SK-N-DZ (cell line): ENCODE results near the gene CWF19L2.

Source experiments
- DNase-seq: peaks from one replicate; pipeline ENCODE4 v3.0.0-alpha.2; 2015; ENCODE audit warnings: low spot score

CWF19L2 gene

DNA sequence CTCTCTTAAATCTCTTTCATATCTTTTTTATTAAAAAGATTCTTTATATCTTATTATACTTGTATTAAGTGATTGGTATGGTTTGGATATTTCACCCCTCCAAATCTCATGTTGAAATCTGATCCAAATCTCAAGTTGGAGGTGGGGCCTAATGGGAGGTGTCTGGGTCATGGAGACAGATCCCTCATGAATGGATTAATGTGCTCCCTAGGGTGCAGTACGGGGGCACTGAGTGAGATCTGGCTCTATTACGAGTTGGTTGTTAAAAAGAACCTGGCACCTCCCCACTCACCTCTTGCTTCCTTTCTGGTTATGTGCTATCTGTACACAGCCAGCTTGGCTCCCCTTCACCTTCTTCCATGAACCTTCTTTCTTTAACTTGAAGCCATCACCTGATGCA, 149.6 kb downstream of the CWF19L2 start:
- DNase-seq, result no peak

DNA sequence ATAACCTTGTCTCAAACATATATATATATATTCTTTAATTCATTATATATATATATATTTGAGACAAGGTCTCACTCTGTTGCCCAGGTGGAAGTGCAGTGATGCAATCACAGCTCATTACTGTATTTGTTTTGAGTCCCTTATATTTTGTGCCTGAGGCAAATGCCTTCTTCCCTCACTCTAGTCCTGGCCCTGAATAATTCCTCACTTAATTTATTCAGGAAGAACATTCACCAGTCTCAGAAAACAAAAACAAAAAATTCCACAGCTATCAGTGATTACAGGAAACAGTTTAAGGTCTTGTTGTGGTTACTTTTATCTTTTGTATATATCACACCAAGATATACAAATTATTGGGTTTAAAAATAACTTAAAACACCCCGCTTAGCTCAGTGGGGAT, 155.7 kb downstream of the CWF19L2 start:
- no peak for DNase-seq

DNA sequence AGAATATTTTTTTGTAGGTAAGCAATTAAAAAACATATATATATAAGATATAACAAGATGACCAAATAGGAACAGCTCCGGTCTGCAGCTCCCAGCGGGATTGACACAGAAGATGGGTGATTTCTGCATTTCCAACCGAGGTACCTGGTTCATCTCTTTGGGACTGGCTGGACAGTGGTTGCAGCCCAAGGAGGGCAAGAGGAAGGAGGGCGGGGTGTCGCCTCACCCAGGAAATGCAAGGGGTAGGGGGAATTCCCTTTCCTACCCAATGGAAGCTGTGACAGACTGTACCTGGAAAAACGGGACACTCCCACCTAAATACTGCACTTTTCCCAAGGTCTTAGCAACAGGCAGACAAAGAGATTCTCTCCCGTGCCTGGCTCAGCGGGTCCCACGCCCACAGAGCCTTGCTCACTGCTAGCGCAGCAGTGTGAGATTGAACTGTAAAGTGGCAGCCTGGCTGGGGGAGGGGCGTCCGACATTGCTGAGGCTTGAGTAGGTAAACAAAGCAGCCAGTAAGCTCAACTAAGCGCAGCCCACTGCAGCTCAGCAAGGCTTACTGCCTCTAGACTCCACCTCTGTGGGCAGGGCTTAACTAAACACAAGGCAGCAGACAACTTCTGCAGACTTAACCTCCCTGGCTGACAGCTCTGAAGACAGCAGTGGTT, 163.8 kb downstream of the CWF19L2 start:
- no peak for DNase-seq

DNA sequence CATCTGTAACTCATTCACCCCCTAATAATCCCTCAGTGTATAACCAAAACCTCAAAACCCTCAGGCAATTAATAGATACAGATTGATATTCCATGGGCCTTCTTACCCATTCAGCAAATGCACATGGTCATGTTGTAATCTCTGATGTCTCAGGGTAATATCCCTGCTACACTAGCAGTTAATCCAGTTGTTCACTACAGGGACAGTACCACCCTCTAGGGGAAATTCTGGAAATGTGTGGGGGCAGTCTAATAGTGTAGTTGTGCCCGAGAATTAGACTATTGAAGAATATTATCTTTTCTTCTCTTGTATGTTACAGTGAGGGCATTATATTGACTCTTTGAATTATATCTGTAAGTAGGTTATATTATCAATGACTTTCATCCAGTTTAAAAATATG, 175.4 kb downstream of the CWF19L2 start:
- DNase-seq, result no peak
